ELF-1 (cell line): ENCODE results near the gene FRMD4A.

ENCODE experiments used
- DNase-seq: peaks from one replicate; pipeline ENCODE4 v3.0.0-alpha.2; 2016; ENCODE audit warnings: low read depth, low spot score

FRMD4A gene

GRCh38 chr10:13617116-13617515 is 713.6 kb downstream of the FRMD4A start:
- no peak for DNase-seq

GRCh38 chr10:13615650-13616300 is 714.9 kb downstream of the FRMD4A start:
- DNase-seq, result peak; percentile 53

DNA sequence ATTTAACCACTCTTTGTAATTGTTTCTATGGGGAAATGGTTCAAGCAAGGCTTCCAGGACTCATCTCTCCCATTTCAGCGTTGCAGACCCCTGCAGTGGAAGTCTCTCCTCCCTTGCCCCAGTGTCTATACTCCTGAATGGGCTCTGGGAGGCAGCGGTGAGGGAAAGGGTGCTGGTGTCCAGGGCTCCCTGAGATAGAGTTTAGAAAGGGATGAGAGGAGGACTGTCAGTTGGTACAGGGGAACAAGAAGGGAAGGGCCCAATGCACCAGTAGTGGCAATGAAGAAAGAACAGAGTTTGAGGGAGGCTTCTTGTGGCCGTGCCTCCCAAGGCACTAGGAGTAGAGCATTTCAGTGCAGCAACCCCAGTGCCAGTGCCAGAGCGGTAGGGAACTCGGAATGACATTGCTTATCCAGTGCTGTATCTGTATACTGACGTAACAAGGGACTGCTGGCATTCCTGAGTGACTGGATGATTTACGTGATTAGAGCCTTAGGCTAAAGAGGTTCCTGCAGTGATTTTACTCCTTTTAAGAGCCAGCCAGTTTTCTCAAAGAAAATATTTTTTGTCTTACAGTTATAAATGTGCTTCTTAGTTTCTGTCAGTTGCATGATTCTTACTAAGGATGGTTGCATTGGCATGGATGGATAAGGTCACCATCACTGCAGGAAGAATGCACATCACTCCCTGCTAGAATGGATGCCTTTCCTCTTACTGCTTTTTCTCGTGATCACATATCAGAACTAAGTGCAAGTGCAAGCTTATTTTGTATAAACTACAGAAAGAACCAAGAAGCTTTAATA is 716.0 kb downstream of the FRMD4A start:
- DNase-seq, result peak; percentile 83

DNA sequence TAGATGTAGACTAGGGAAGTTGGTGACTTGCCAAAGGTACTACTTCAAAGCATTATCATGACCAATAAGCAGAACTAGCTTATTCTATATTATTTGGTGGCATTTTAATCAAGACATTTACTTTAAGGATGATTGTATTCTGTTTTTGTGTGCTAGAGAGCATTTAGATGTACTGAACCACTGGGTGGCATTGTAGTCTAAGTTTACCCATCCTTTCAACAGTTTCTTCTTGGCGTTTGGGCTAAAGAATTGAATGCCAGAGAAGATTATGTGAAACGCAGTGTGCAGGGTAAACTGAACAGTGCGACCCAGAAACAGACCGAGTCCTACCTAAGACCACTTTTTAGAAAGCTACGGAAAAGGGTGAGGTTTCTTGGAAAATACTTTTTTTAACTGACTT is 717.2 kb downstream of the FRMD4A start:
- no peak for DNase-seq

DNA sequence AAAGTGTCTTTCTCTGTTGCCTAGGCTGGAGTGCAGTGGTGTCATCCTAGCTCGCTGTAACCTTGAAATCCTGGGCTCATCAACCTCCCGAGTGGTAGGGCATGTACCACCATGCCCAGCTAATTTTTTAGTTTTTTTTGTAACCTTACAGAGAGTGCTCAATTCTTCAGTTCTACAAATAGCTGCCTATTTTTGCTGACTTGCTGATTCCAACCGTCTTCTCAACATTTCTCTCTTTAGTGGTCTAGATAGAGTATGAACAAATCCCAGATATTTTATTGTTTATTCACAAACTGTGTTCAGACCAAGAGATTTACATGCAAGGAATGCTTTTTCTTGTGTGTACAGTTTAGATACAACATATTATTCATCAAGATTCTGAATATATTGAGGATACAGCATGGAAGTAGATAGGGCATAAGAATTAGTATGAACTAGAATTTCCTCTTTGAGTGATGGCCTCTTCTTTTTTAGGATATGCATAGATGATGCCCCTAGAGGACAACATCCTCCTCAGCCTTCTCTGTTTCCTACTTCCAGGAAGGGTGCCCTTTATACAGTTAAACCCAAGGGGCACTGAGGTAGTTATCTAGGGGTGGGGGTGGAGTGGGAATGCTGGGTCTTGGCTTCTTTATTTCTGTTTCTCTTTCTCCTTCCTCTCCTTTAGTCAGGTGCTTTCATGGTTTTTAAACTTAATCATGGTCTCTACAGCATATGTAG is 717.9 kb downstream of the FRMD4A start:
- no peak for DNase-seq

GRCh38 chr10:13608246-13608853 is 722.4 kb downstream of the FRMD4A start:
- peak; percentile 65 for DNase-seq

GRCh38 chr10:13604357-13605040 is 726.2 kb downstream of the FRMD4A start:
- no peak for DNase-seq

- DNase-seq, result no peak
Measured at GRCh38 chr10:13597909-13598308, 732.8 kb downstream of the FRMD4A start.

DNA sequence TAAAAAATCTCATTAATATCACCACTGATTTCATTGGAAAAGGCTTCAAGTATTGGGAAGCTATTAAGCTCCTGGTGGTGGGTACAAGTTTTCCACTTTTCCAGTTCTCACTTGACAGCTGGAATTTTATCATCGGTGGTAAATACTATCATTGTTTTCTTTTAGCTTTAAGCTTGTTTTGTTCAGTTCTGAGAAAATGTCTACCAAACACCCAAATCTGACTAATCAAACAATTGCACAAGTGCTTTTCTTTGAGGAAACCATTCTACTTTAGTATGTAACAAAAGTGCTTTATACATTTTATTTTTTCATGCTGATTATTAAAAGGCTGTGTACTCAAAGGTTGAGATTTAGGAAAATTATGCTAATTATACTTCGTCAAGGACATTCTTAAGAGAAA is 736.1 kb downstream of the FRMD4A start:
- no peak for DNase-seq
